GM12864 (cell line): ENCODE measurements around the gene AGRN.

Experiments
- DNase-seq: peaks from one replicate; pipeline ENCODE4 v3.0.0-alpha.2; 2011; ENCODE audit warnings: low read depth
- H3K4me3 ChIP-seq: 2 replicates; pipeline ENCODE4 v1.5.1; 2011; ENCODE audit warnings: mild to moderate bottlenecking, low read depth, low read length, control low read depth
- TF ChIP-seq, protein P1 (sequence below): IDR thresholded peaks from 2 replicates; pipeline ENCODE4 v1.5.1; 2011; ENCODE audit warnings: low read depth, mild to moderate bottlenecking, moderate library complexity, low read length, control low read depth, inconsistent platforms; ENCODE audit errors: missing control alignments

AGRN gene

GRCh38 chr1:1088029-1088800, 68.3 kb downstream of the AGRN start:
- no peak overlapping the region for H3K4me3 ChIP-seq
- DNase-seq, result no peak
- TF ChIP-seq, protein P1, sequence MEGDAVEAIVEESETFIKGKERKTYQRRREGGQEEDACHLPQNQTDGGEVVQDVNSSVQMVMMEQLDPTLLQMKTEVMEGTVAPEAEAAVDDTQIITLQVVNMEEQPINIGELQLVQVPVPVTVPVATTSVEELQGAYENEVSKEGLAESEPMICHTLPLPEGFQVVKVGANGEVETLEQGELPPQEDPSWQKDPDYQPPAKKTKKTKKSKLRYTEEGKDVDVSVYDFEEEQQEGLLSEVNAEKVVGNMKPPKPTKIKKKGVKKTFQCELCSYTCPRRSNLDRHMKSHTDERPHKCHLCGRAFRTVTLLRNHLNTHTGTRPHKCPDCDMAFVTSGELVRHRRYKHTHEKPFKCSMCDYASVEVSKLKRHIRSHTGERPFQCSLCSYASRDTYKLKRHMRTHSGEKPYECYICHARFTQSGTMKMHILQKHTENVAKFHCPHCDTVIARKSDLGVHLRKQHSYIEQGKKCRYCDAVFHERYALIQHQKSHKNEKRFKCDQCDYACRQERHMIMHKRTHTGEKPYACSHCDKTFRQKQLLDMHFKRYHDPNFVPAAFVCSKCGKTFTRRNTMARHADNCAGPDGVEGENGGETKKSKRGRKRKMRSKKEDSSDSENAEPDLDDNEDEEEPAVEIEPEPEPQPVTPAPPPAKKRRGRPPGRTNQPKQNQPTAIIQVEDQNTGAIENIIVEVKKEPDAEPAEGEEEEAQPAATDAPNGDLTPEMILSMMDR, result no peak

DNA sequence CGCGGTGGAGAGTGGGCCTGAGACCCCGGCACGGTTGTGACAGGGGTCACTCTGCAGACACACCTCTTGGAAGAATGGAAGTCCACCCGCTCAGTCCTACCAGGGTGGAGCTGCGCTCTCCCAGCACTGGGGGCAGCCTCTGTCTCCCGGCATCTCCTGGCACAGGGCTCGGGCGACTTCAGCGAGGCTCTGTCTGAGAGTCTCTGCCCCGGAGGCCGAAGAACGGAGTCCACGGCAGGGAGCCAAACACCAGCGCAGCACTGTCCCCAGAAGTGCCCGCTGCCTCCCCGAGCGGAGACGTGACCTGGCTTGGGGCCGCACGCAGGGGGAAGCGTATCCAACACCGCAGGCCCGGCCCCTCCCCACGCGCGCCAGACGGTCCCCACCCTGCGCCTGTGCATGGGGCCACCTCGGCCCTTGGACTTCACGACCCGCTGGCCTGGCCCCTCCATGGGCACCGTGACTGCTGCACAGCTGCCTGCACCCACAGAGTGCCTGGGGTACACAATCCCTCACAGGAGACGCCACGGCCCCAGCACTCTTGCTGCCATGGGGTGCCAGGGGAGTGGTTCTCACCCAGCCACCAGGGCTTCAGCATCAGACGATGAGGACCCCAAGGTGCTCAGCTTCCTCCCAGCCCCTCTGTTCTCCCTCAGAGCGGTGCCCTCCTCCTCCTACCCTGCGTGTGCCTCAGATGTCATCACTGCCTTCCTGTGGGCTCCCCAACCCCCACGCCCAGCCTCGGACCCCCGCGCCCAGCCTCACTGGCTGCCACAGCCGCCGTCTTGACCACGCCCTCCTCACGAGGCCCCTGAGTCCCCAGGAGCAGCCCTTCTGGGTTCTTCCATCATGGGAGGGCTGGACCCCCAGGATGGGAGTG, 69.1 kb downstream of the AGRN start:
- no peak overlapping the region for H3K4me3 ChIP-seq
- DNase-seq, result no peak
- TF ChIP-seq, protein P1, result no peak

DNA sequence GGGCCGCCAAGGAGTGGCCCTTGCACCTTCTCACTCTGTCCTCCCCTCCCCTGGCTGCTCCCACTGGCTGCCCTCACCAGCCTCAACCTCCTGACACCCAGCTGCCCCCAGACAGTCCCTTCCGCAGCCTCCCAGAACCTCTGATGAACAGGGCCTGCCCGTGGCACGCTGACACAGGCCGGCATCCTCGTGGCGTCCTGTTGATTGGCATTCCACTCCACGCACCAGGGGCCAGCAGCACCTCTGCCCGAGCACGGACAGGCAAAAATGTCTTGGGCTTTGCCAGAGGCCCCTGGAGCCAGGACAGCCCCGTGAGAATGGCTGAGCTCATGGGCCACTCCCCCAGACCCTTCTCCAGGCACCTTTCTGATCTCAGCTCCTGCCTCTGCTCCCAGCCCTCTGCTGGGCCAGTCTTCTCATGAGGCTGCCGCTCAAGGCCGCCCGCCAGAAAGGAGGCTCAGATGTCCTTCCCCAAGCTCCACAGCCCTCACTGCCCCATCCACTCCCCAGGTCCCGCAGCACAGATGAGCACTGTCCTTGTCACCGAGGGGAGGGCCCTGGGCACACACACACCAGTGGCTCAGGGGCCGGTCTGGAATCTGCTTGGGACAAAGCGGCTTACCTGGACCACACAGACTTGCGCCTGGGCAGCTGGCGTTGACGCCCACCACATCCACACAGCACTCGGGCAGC, 70.0 kb downstream of the AGRN start:
- DNase-seq, result no peak
- TF ChIP-seq, protein P1, result no peak
- H3K4me3 ChIP-seq, result no peak overlapping the region

GRCh38 chr1:1090424-1091343, 70.8 kb downstream of the AGRN start:
- TF ChIP-seq, protein P1, result no peak
- no peak overlapping the region for H3K4me3 ChIP-seq
- no peak for DNase-seq

GRCh38 chr1:1091344-1092148, 71.6 kb downstream of the AGRN start:
- no peak overlapping the region for H3K4me3 ChIP-seq
- no peak for DNase-seq
- TF ChIP-seq, protein P1, result no peak
